Glutamatergic neuron (in vitro differentiated cells): ENCODE measurements around the gene ITGB1BP1. TPM values are rescaled to one million over a fixed set of nuclear protein-coding genes. Genes with fewer than 3 reads are reported as not detected.

Source experiments
- DNase-seq: peaks from one replicate; pipeline ENCODE4 v3.0.0; 2022
- H3K27ac Mint-ChIP-seq: one replicate; pipeline ENCODE4 v1.8.0; 2020; ENCODE audit warnings: mild to moderate bottlenecking, mixed read lengths, inconsistent platforms; ENCODE audit not compliant: unreplicated experiment
- H3K27me3 Mint-ChIP-seq: one replicate; pipeline ENCODE4 v1.8.0; 2020; ENCODE audit warnings: mild to moderate bottlenecking, moderate library complexity, mixed read lengths, inconsistent platforms; ENCODE audit not compliant: unreplicated experiment
- H3K36me3 Mint-ChIP-seq: one replicate; pipeline ENCODE4 v1.8.0; 2020; ENCODE audit warnings: mild to moderate bottlenecking, mixed read lengths, inconsistent platforms; ENCODE audit not compliant: unreplicated experiment
- H3K4me1 Mint-ChIP-seq: one replicate; pipeline ENCODE4 v1.8.0; 2020; ENCODE audit warnings: mild to moderate bottlenecking, low read depth, mixed read lengths, inconsistent platforms; ENCODE audit not compliant: unreplicated experiment
- H3K4me3 Mint-ChIP-seq: one replicate; pipeline ENCODE4 v1.8.0; 2020; ENCODE audit warnings: mild to moderate bottlenecking, mixed read lengths, inconsistent platforms; ENCODE audit not compliant: unreplicated experiment
- H3K9me3 Mint-ChIP-seq: one replicate; pipeline ENCODE4 v1.8.0; 2020; ENCODE audit warnings: mild to moderate bottlenecking, moderate library complexity, mixed read lengths, inconsistent platforms; ENCODE audit not compliant: unreplicated experiment
- total RNA-seq: library from RNA; stranded (reverse); fragmentation: NEBNext Ultra II Directional; extraction: Animal tissue kit (Norgen Biotek cat#: 25700); gene quantifications from one replicate; pipeline ENCODE4 v1.2.1, GENCODE V29; 2021; ENCODE audit not compliant: unreplicated experiment
- TF ChIP-seq, protein P1 (sequence below): fragments of 200-600 bp; sonication (generic); IDR thresholded peaks from one replicate; pipeline ENCODE4 v1.5.0; 2021; ENCODE audit not compliant: partially characterized antibody, unreplicated experiment

ITGB1BP1 gene
- total RNA-seq, 1 donor from 2014 or later = 62.7 TPM

- Mint-ChIP-seq H3K4me3 (no peak overlapping the region), H3K9me3 (no peaks in the 10 kb centered on the region), H3K27me3 (peaks cover 4% of the 10 kb centered on the region), H3K36me3 (peaks cover 5% of the 10 kb centered on the region), H3K27ac (no peak overlapping the region), H3K4me1 (peaks cover 4% of the 10 kb centered on the region)
- TF ChIP-seq, protein P1, sequence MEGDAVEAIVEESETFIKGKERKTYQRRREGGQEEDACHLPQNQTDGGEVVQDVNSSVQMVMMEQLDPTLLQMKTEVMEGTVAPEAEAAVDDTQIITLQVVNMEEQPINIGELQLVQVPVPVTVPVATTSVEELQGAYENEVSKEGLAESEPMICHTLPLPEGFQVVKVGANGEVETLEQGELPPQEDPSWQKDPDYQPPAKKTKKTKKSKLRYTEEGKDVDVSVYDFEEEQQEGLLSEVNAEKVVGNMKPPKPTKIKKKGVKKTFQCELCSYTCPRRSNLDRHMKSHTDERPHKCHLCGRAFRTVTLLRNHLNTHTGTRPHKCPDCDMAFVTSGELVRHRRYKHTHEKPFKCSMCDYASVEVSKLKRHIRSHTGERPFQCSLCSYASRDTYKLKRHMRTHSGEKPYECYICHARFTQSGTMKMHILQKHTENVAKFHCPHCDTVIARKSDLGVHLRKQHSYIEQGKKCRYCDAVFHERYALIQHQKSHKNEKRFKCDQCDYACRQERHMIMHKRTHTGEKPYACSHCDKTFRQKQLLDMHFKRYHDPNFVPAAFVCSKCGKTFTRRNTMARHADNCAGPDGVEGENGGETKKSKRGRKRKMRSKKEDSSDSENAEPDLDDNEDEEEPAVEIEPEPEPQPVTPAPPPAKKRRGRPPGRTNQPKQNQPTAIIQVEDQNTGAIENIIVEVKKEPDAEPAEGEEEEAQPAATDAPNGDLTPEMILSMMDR = no peak
- no peak for DNase-seq
These were observed 67.6 kb downstream of the ITGB1BP1 start for GRCh38 chr2:9355716-9356115.

DNA sequence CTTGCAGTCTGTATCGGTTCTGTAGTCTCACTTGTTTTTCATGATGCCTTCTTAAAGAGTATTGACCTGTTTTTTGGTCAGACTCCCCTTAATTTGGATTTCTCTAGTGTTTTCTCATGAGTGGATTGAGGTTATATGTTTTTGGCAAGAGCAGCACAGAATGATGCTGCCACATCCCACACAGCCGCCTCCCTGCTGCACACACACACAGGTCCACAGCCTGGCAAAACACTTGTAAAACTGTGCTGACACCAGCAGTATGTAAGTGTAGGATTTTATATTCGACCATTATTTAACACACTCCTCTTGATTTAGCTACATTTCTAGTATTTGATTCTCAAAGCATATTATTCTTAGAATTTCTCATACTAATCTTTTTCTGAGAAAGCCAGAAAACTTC, 68.1 kb downstream of the ITGB1BP1 start:
- H3K36me3 Mint-ChIP-seq = peaks cover 5% of the 10 kb centered on the region
- DNase-seq = no peak
- peaks cover 5% of the 10 kb centered on the region for H3K27me3 Mint-ChIP-seq
- H3K4me1 Mint-ChIP-seq = peaks cover 4% of the 10 kb centered on the region
- no peaks in the 10 kb centered on the region for H3K9me3 Mint-ChIP-seq
- TF ChIP-seq, protein P1 = no peak
- H3K27ac Mint-ChIP-seq = no peak overlapping the region
- no peak overlapping the region for H3K4me3 Mint-ChIP-seq

DNA sequence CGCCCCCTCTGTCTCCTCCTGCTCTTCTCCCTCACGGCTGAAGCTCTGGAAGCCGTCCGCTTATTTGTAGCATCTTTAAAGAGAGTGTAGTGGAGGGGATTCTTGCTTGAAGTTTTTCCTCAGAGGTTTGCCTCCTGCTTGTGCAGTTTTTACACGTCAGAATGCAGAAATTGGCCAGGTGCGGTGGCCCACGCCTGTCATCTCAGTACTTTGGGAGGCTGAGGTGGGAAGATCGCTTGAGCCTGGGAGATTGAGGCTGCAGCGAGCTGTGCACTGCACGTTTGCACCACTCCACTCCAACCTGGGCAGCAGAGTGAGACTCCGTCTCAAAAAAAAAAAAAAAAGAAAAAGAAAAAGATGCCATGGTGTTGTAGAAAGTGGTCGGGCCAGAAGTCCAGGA, 69.0 kb downstream of the ITGB1BP1 start:
- no peak overlapping the region for H3K4me3 Mint-ChIP-seq
- H3K9me3 Mint-ChIP-seq = no peaks in the 10 kb centered on the region

More for the DNA sequence above, 69.0 kb downstream of the ITGB1BP1 start:
- peaks cover 4% of the 10 kb centered on the region for H3K4me1 Mint-ChIP-seq
- H3K27me3 Mint-ChIP-seq = peaks cover 5% of the 10 kb centered on the region
- no peak for DNase-seq
- TF ChIP-seq, protein P1 = no peak
- no peak overlapping the region for H3K27ac Mint-ChIP-seq
- peaks cover 2% of the 10 kb centered on the region for H3K36me3 Mint-ChIP-seq

Other genes starting within 250 kb of the ITGB1BP1 start
- 49.6 TPM for gene ASAP2, start 216.7 kb downstream of the ITGB1BP1 start, total RNA-seq
- gene CPSF3, start 126 bp upstream of the ITGB1BP1 start, total RNA-seq = 33.3 TPM
- 24.4 TPM for gene IAH1, start 51.0 kb upstream of the ITGB1BP1 start, total RNA-seq
- 23.8 TPM for gene ADAM17, start 132.3 kb upstream of the ITGB1BP1 start, total RNA-seq
- 533 TPM for gene YWHAQ, start 207.5 kb upstream of the ITGB1BP1 start, total RNA-seq